Measurements from ENCODE around the gene SLC35F3.
A peak's percentile ranks its signal among the peaks of the same experiment; 100 is the strongest.

The SLC35F3 gene

DNA sequence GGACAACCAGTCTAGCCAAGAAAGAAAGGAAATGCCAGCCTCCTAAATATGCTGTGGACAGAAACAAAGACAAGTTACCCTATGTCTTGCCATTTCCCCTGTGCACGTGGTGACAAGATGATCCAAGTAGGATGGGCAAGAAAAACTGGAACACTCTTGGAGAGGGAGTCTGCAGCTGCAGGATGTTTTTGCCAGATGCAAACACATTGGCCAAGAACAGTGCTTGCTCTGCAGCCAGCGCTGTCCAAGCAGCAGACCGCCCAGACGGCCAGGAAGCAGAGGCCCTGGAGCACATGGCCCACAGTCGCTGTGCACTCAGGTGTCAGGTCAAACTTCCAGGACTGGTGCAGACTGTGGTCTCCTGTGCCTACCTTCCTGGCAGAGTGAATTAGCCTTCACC is 189.3 kb downstream of the SLC35F3 start:
- H3K27ac ChIP-seq (ENCODE audit: insufficient read depth in 1 of 2, low read depth in 1 of 2, low read length in 2 of 2, poor library complexity in 1 of 2, severe bottlenecking in 2 of 2) = no peak overlapping the region
- ChIA-PET POLR2A (no interaction called here), CTCF (interaction anchor here (1.2 to 2.0 kb wide), 2 partner anchors 9 to 27 kb away, joined by 4 to 5 read pairs; no protein-coding TSS in a partner anchor)
- peaks cover 0 to 8% (median 3%) of the 10 kb centered on the region in 5 experiments for H3K9me3 ChIP-seq (ENCODE audit: control extremely low read depth in 1 of 5, control insufficient read depth in 4 of 5, insufficient read depth in 2 of 5, low read depth in 1 of 5, low read length in 4 of 5)
- no peak overlapping the region for H3K4me3 ChIP-seq (ENCODE audit: control insufficient read depth in 1 of 7, extremely low read depth in 1 of 7, insufficient read depth in 4 of 7, low read depth in 2 of 7, low read length in 6 of 7)
- no peak for DNase-seq
- no peaks in the 10 kb centered on the region for H3K27me3 ChIP-seq (replicated peaks in 2 of 5; ENCODE audit: control insufficient read depth in 4 of 5, insufficient read depth in 5 of 5, low read length in 4 of 5)
- peaks cover 4 to 10% (median 7%) of the 10 kb centered on the region in 4 experiments for H3K4me1 ChIP-seq (ENCODE audit: control extremely low read depth in 1 of 4, control insufficient read depth in 4 of 4, insufficient read depth in 4 of 4, low read length in 3 of 4)
- H3K36me3 ChIP-seq (ENCODE audit: control insufficient read depth in 4 of 4, insufficient read depth in 4 of 4, low read length in 3 of 4) = no peaks in the 10 kb centered on the region
- 97% methylated on average over 5 of the region's 5 CpGs for WGBS (ENCODE audit: insufficient coverage)

- peaks cover 4 to 10% (median 7%) of the 10 kb centered on the region in 4 experiments for H3K4me1 ChIP-seq (ENCODE audit: control extremely low read depth in 1 of 4, control insufficient read depth in 4 of 4, insufficient read depth in 4 of 4, low read length in 3 of 4)
- peaks cover 0 to 7% (median 3%) of the 10 kb centered on the region in 5 experiments for H3K9me3 ChIP-seq (ENCODE audit: control extremely low read depth in 1 of 5, control insufficient read depth in 4 of 5, insufficient read depth in 2 of 5, low read depth in 1 of 5, low read length in 4 of 5)
- no peak overlapping the region for H3K27ac ChIP-seq (ENCODE audit: insufficient read depth in 1 of 2, low read depth in 1 of 2, low read length in 2 of 2, poor library complexity in 1 of 2, severe bottlenecking in 2 of 2)
- DNase-seq = no peak
- no peak overlapping the region for H3K4me3 ChIP-seq (ENCODE audit: control insufficient read depth in 1 of 7, extremely low read depth in 1 of 7, insufficient read depth in 4 of 7, low read depth in 2 of 7, low read length in 6 of 7)
- H3K27me3 ChIP-seq (replicated peaks in 2 of 5; ENCODE audit: control insufficient read depth in 4 of 5, insufficient read depth in 5 of 5, low read length in 4 of 5) = no peaks in the 10 kb centered on the region
- CTCF ChIA-PET = interaction anchor here (2.0 kb wide), 1 partner anchor 8 kb away, joined by 5 read pairs; no protein-coding TSS in a partner anchor
- POLR2A ChIA-PET = no interaction called here
- 100% methylated on average over 1 of the region's 1 CpG for WGBS (ENCODE audit: insufficient coverage)
- H3K36me3 ChIP-seq (ENCODE audit: control insufficient read depth in 4 of 4, insufficient read depth in 4 of 4, low read length in 3 of 4) = no peaks in the 10 kb centered on the region
These were observed 189.7 kb downstream of the SLC35F3 start for GRCh38 chr1:234094172-234094571.

GRCh38 chr1:234096161-234096770 is 191.8 kb downstream of the SLC35F3 start:
- ChIA-PET CTCF (interaction anchor here (1.2 kb wide), 1 partner anchor 211 kb away, joined by 3 read pairs; no protein-coding TSS in a partner anchor), POLR2A (no interaction called here)
- H3K27me3 ChIP-seq (replicated peaks in 2 of 5; ENCODE audit: control insufficient read depth in 4 of 5, insufficient read depth in 5 of 5, low read length in 4 of 5) = no peaks in the 10 kb centered on the region
- 82% methylated on average over 4 of the region's 7 CpGs for WGBS (ENCODE audit: insufficient coverage)
- H3K36me3 ChIP-seq (ENCODE audit: control insufficient read depth in 4 of 4, insufficient read depth in 4 of 4, low read length in 3 of 4) = no peaks in the 10 kb centered on the region
- peaks cover 4 to 10% (median 7%) of the 10 kb centered on the region in 4 experiments for H3K4me1 ChIP-seq (ENCODE audit: control extremely low read depth in 1 of 4, control insufficient read depth in 4 of 4, insufficient read depth in 4 of 4, low read length in 3 of 4)
- DNase-seq = peak in 2 of 3 donors; percentile 53 to 58
- no peak overlapping the region for H3K27ac ChIP-seq (ENCODE audit: insufficient read depth in 1 of 2, low read depth in 1 of 2, low read length in 2 of 2, poor library complexity in 1 of 2, severe bottlenecking in 2 of 2)
- no peaks in the 10 kb centered on the region for H3K9me3 ChIP-seq (ENCODE audit: control extremely low read depth in 1 of 5, control insufficient read depth in 4 of 5, insufficient read depth in 2 of 5, low read depth in 1 of 5, low read length in 4 of 5)
- H3K4me3 ChIP-seq (ENCODE audit: control insufficient read depth in 1 of 7, extremely low read depth in 1 of 7, insufficient read depth in 4 of 7, low read depth in 2 of 7, low read length in 6 of 7) = no peak overlapping the region

- WGBS (ENCODE audit: insufficient coverage) = 0% methylated on average over 6 of the region's 8 CpGs
- Histone ChIP-seq H3K4me3 (ENCODE audit: control insufficient read depth in 1 of 7, extremely low read depth in 1 of 7, insufficient read depth in 4 of 7, low read depth in 2 of 7, low read length in 6 of 7) (peak overlapping the region in 2 of 7 experiments; percentile 38 to 54), H3K9me3 (ENCODE audit: control extremely low read depth in 1 of 5, control insufficient read depth in 4 of 5, insufficient read depth in 2 of 5, low read depth in 1 of 5, low read length in 4 of 5) (no peaks in the 10 kb centered on the region), H3K27ac (ENCODE audit: insufficient read depth in 1 of 2, low read depth in 1 of 2, low read length in 2 of 2, poor library complexity in 1 of 2, severe bottlenecking in 2 of 2) (no peak overlapping the region), H3K27me3 (replicated peaks in 2 of 5; ENCODE audit: control insufficient read depth in 4 of 5, insufficient read depth in 5 of 5, low read length in 4 of 5) (no peaks in the 10 kb centered on the region), H3K36me3 (ENCODE audit: control insufficient read depth in 4 of 4, insufficient read depth in 4 of 4, low read length in 3 of 4) (no peaks in the 10 kb centered on the region), H3K4me1 (ENCODE audit: control extremely low read depth in 1 of 4, control insufficient read depth in 4 of 4, insufficient read depth in 4 of 4, low read length in 3 of 4) (peaks cover 3 to 18% (median 15%) of the 10 kb centered on the region in 4 experiments)
- peak; percentile 55 to 93 (median 90) for DNase-seq
- ChIA-PET POLR2A (interaction anchor here (0.6 kb wide), 1 partner anchor 28 kb away, joined by 3 read pairs; no protein-coding TSS in a partner anchor), CTCF (interaction anchor here (0.7 to 2.0 kb wide), 2 partner anchors 9 to 12 kb away, joined by 3 to 5 read pairs; no protein-coding TSS in a partner anchor)
These were observed 198.1 kb downstream of the SLC35F3 start for GRCh38 chr1:234102583-234102982.

GRCh38 chr1:234103198-234103597 is 198.7 kb downstream of the SLC35F3 start:
- 69% methylated on average over 3 of the region's 3 CpGs for WGBS (ENCODE audit: insufficient coverage)
- Histone ChIP-seq H3K4me3 (ENCODE audit: control insufficient read depth in 1 of 7, extremely low read depth in 1 of 7, insufficient read depth in 4 of 7, low read depth in 2 of 7, low read length in 6 of 7) (no peak overlapping the region), H3K4me1 (ENCODE audit: control extremely low read depth in 1 of 4, control insufficient read depth in 4 of 4, insufficient read depth in 4 of 4, low read length in 3 of 4) (peaks cover 3 to 18% (median 15%) of the 10 kb centered on the region in 4 experiments), H3K36me3 (ENCODE audit: control insufficient read depth in 4 of 4, insufficient read depth in 4 of 4, low read length in 3 of 4) (no peaks in the 10 kb centered on the region), H3K27me3 (replicated peaks in 2 of 5; ENCODE audit: control insufficient read depth in 4 of 5, insufficient read depth in 5 of 5, low read length in 4 of 5) (no peaks in the 10 kb centered on the region), H3K27ac (ENCODE audit: insufficient read depth in 1 of 2, low read depth in 1 of 2, low read length in 2 of 2, poor library complexity in 1 of 2, severe bottlenecking in 2 of 2) (no peak overlapping the region), H3K9me3 (ENCODE audit: control extremely low read depth in 1 of 5, control insufficient read depth in 4 of 5, insufficient read depth in 2 of 5, low read depth in 1 of 5, low read length in 4 of 5) (no peaks in the 10 kb centered on the region)
- no peak for DNase-seq
- ChIA-PET CTCF (interaction anchor here (2.0 kb wide), 1 partner anchor 10 kb away, joined by 5 read pairs; no protein-coding TSS in a partner anchor), POLR2A (no interaction called here)

DNA sequence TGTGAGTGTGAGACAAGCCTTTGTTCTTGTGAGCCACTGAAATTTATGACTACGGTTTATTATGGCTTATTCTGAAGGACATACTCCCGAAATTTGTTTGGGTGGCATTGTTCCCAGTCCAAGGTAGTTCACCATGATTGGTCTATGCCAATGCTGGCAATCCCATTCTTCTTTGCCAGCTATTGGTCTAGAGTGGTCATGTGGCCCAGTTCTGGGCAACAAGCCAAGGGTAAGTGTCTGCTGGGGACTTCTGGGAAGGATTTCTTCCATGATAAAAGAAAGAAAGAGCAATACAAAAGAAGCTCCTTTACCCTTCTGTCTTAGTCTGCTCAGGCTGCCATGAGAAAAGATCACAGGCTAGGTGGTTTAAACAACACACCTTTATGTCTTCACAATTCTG is 201.6 kb downstream of the SLC35F3 start:
- DNase-seq = no peak

GRCh38 chr1:234107416-234108021 is 203.0 kb downstream of the SLC35F3 start:
- Histone ChIP-seq H3K36me3 (ENCODE audit: control insufficient read depth in 4 of 4, insufficient read depth in 4 of 4, low read length in 3 of 4) (no peaks in the 10 kb centered on the region), H3K4me3 (ENCODE audit: control insufficient read depth in 1 of 7, extremely low read depth in 1 of 7, insufficient read depth in 4 of 7, low read depth in 2 of 7, low read length in 6 of 7) (no peak overlapping the region), H3K9me3 (ENCODE audit: control extremely low read depth in 1 of 5, control insufficient read depth in 4 of 5, insufficient read depth in 2 of 5, low read depth in 1 of 5, low read length in 4 of 5) (no peaks in the 10 kb centered on the region), H3K4me1 (ENCODE audit: control extremely low read depth in 1 of 4, control insufficient read depth in 4 of 4, insufficient read depth in 4 of 4, low read length in 3 of 4) (peaks cover 0 to 9% (median 9%) of the 10 kb centered on the region in 4 experiments), H3K27ac (ENCODE audit: insufficient read depth in 1 of 2, low read depth in 1 of 2, low read length in 2 of 2, poor library complexity in 1 of 2, severe bottlenecking in 2 of 2) (no peak overlapping the region), H3K27me3 (replicated peaks in 2 of 5; ENCODE audit: control insufficient read depth in 4 of 5, insufficient read depth in 5 of 5, low read length in 4 of 5) (peaks cover 0 to 2% (median 0%) of the 10 kb centered on the region in 5 experiments)
- no peak for DNase-seq
- 100% methylated on average over 2 of the region's 3 CpGs for WGBS (ENCODE audit: insufficient coverage)
- ChIA-PET POLR2A (no interaction called here), CTCF (no interaction called here)

More for the DNA sequence above, 201.6 kb downstream of the SLC35F3 start:
- ChIA-PET CTCF (interaction anchor here (1.1 to 1.4 kb wide), 3 partner anchors 14 to 204 kb away, joined by 3 to 5 read pairs (median 3); no protein-coding TSS in a partner anchor), POLR2A (no interaction called here)
- Histone ChIP-seq H3K4me3 (ENCODE audit: control insufficient read depth in 1 of 7, extremely low read depth in 1 of 7, insufficient read depth in 4 of 7, low read depth in 2 of 7, low read length in 6 of 7) (no peak overlapping the region), H3K27ac (ENCODE audit: insufficient read depth in 1 of 2, low read depth in 1 of 2, low read length in 2 of 2, poor library complexity in 1 of 2, severe bottlenecking in 2 of 2) (no peak overlapping the region), H3K27me3 (replicated peaks in 2 of 5; ENCODE audit: control insufficient read depth in 4 of 5, insufficient read depth in 5 of 5, low read length in 4 of 5) (no peaks in the 10 kb centered on the region), H3K4me1 (ENCODE audit: control extremely low read depth in 1 of 4, control insufficient read depth in 4 of 4, insufficient read depth in 4 of 4, low read length in 3 of 4) (peaks cover 3 to 18% (median 15%) of the 10 kb centered on the region in 4 experiments), H3K36me3 (ENCODE audit: control insufficient read depth in 4 of 4, insufficient read depth in 4 of 4, low read length in 3 of 4) (no peaks in the 10 kb centered on the region), H3K9me3 (ENCODE audit: control extremely low read depth in 1 of 5, control insufficient read depth in 4 of 5, insufficient read depth in 2 of 5, low read depth in 1 of 5, low read length in 4 of 5) (no peaks in the 10 kb centered on the region)
- 100% methylated on average over 2 of the region's 2 CpGs for WGBS (ENCODE audit: insufficient coverage)

Measured in common myeloid progenitor, CD34-positive (primary cell).